Kidney (tissue), 14 donors: ENCODE measurements around the gene CHD6. TPM values are rescaled to one million over a fixed set of nuclear protein-coding genes. Genes with fewer than 3 reads are reported as not detected.

Experiments
- DNase-seq, 5 donors: peaks; one replicate each; pipeline ENCODE4 v3.0.0-alpha.2; 2013 to 2020
- FAIRE-seq: peaks from 2 replicates; lab custom pipeline; 2012; peaks lifted over from hg19 to GRCh38; lab: Jason Lieb, UNC
- H3K27ac ChIP-seq, 2 donors: one replicate each; pipeline ENCODE4 v1.7.0; 2013; ENCODE audit warnings: low read depth in 2 of 2, low read length in 2 of 2, inconsistent platforms in 1 of 2
- H3K27me3 ChIP-seq: one replicate; pipeline ENCODE4 v1.7.1; 2013; ENCODE audit warnings: low read length, inconsistent platforms; ENCODE audit not compliant: control insufficient read depth, insufficient read depth
- H3K36me3 ChIP-seq, 3 donors: one replicate each; pipeline versions ENCODE4 v1.7.0 to v1.7.1; 2013; ENCODE audit warnings: low read length in 3 of 3, control low read depth in 1 of 3, inconsistent platforms in 1 of 3; ENCODE audit not compliant: insufficient read depth in 3 of 3, control insufficient read depth in 2 of 3
- H3K4me1 ChIP-seq, 3 donors: one replicate each; pipeline versions ENCODE4 v1.7.0 to v1.7.1; 2013; ENCODE audit warnings: low read length in 3 of 3, inconsistent platforms in 1 of 3, low read depth in 1 of 3; ENCODE audit not compliant: control insufficient read depth in 2 of 3, insufficient read depth in 2 of 3
- H3K4me3 ChIP-seq, 3 donors: one replicate each; pipeline versions ENCODE4 v1.7.0 to v1.8.1; 2013; ENCODE audit warnings: low read length in 3 of 3, control low read depth in 1 of 3, inconsistent platforms in 1 of 3
- H3K9ac ChIP-seq, 3 donors: one replicate each; pipeline versions ENCODE4 v1.7.0 to v1.7.1; 2013; ENCODE audit warnings: low read length in 3 of 3, control low read depth in 1 of 3, inconsistent platforms in 1 of 3
- H3K9me3 ChIP-seq, 3 donors: one replicate each; pipeline versions ENCODE4 v1.7.0 to v1.7.1; 2013; ENCODE audit warnings: low read length in 3 of 3, control low read depth in 1 of 3, inconsistent platforms in 1 of 3; ENCODE audit not compliant: control insufficient read depth in 2 of 3, insufficient read depth in 1 of 3
- intact Hi-C: fragments of 100-400 bp; cut with DNase I; formaldehyde crosslinking; loops from one replicate; pipeline ENCODE4 v1.11.1; 2022
- polyA plus RNA-seq: library from polyadenylated mRNA; stranded (reverse); fragments of 350-450 nt; fragmentation: Illumina TruSeq; extraction: RNeasy Lipid Tissue Mini Kit (QIAGEN cat#74804); gene quantifications from one replicate; pipeline ENCODE4 v1.2.3, GENCODE V29; 2014; ENCODE audit warnings: low read depth, low replicate concordance; ENCODE audit not compliant: insufficient read depth
- total RNA-seq: library from RNA; stranded (reverse); fragmentation: NEBNext Ultra II Directional; extraction: Animal tissue kit (Norgen Biotek cat#: 25700); gene quantifications from one replicate; pipeline ENCODE4 v1.2.1, GENCODE V29; 2021
- TF ChIP-seq, protein P1 (sequence below): IDR thresholded peaks from 3 replicates; pipeline ENCODE4 v1.5.1; 2012; ENCODE audit warnings: mild to moderate bottlenecking, moderate library complexity, borderline replicate concordance; ENCODE audit not compliant: insufficient read depth; ENCODE audit errors: extremely low read depth
- donor health status: control.
- donor health status: control.
- donor health status: control.
- donor health status: control.
- donor health status: control.
- donor health status: DM: yes; HTN: yes; CAD: no.
- donor health status: Normal renal cell carcinoma (clear cell type).

Gene CHD6
- total and polyA plus RNA-seq, 2 donors from 2014 or later = 4.5 to 53.5 TPM

DNA sequence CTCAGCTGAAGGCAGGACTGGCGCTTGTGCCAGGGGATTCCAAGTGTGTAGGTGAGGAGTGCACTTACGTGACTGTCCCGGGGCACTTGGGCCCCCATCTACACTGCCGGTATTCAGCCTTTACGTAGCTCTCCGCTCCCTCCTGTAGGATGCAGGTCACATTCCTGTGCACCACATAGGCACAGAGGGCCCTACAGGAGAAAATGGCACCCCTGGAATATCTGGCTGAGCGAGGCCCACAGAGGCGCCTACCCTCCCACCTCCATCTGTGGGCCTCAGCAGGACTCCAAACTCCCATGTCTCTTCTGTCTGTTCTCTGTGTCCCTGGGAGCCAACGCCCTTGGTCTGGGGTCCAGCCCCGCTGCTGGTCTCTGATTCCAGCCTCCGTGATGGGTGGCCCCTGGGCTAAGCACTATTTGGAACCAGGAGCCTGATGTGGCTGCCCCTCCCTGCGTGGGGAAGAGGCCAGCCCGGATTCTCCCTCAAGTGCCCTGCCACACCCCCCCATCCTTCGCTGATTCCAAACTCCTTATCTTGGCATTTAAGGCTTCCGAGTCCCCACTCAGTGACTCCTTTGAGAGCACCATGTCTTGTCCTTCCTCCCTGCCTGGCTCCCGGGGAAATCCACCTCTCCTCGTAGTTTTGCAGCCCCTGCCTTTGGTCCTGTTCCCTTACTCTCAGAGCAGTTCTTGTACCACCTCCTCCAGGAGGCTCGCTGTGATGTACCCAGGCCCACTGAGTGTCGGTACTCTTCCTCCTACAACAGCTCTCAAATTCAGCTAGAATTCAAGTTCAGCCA lies 253.0 kb downstream of the CHD6 start:
- TF ChIP-seq, protein P1, sequence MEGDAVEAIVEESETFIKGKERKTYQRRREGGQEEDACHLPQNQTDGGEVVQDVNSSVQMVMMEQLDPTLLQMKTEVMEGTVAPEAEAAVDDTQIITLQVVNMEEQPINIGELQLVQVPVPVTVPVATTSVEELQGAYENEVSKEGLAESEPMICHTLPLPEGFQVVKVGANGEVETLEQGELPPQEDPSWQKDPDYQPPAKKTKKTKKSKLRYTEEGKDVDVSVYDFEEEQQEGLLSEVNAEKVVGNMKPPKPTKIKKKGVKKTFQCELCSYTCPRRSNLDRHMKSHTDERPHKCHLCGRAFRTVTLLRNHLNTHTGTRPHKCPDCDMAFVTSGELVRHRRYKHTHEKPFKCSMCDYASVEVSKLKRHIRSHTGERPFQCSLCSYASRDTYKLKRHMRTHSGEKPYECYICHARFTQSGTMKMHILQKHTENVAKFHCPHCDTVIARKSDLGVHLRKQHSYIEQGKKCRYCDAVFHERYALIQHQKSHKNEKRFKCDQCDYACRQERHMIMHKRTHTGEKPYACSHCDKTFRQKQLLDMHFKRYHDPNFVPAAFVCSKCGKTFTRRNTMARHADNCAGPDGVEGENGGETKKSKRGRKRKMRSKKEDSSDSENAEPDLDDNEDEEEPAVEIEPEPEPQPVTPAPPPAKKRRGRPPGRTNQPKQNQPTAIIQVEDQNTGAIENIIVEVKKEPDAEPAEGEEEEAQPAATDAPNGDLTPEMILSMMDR = no peak
- no peak for DNase-seq
- Histone ChIP-seq H3K27ac (no peak overlapping the region), H3K9ac (no peak overlapping the region), H3K27me3 (no peaks in the 10 kb centered on the region), H3K36me3 (no peaks in the 10 kb centered on the region), H3K9me3 (no peaks in the 10 kb centered on the region), H3K4me3 (no peak overlapping the region), H3K4me1 (peaks cover 0 to 7% (median 0%) of the 10 kb centered on the region in 3 donors)
- intact Hi-C loops = no loop called here
- no peak for FAIRE-seq

DNA sequence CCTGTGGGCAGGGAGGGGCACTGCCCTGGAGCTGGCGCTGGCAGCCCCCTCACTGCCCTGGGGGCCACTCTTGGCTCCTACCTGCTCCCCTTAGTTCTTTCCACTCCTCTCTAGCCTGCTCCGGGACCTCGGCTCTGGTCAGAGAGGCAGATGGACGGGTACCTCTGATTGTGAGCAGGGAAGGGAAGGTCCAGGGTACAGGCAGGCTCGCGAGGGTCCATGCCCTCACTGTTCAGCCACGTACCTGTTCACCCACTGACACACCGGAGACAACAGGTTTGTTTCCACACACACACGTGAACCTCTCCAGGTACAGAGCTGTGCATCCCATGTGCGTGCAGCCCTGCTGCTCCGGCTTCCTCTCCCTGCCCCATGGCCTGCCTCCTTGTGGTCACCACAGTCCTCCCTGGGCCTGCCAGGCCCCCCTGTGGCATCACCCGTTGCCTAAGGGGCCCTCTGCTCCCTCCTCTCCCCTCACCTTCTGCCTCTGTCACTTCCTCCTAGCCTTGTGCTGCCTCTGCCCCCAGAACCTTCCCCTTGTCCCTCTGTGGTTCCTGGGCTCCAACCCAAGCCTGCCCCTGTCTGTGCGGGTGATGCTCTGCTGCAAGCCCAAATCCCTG lies 253.8 kb downstream of the CHD6 start:
- Histone ChIP-seq H3K4me1 (peaks cover 0 to 7% (median 0%) of the 10 kb centered on the region in 3 donors), H3K36me3 (no peaks in the 10 kb centered on the region), H3K27ac (no peak overlapping the region), H3K9ac (no peak overlapping the region), H3K9me3 (no peaks in the 10 kb centered on the region), H3K4me3 (no peak overlapping the region), H3K27me3 (no peaks in the 10 kb centered on the region)
- no peak for FAIRE-seq
- TF ChIP-seq, protein P1 = no peak
- no peak for DNase-seq
- intact Hi-C loops = no loop called here

DNA sequence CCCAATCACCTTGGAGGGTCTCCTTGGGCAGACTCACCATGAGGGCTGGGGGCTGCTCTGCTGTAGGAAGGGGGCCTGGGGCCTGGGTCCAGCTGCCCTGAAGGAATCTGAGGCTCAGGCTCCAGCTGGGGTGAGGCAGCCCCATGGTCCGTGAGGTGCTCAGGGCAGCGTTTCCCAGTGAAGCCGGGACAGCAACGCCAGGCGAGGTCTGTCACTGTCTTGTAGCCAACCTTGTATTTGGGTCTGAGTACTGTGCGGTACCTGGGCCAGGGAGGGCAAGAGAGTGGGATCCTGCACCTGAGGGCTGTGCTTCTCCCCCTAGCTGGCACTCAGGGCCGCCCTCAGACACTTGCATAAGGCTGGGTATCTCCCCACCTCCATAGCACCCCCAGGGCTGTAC lies 254.6 kb downstream of the CHD6 start:
- H3K4me1 ChIP-seq = peaks cover 0 to 7% (median 0%) of the 10 kb centered on the region in 3 donors
- FAIRE-seq = no peak
- no peaks in the 10 kb centered on the region for H3K9me3 ChIP-seq
- intact Hi-C loops = no loop called here
- H3K36me3 ChIP-seq = no peaks in the 10 kb centered on the region
- no peak overlapping the region for H3K4me3 ChIP-seq
- no peak overlapping the region for H3K9ac ChIP-seq
- no peak for DNase-seq
- no peak overlapping the region for H3K27ac ChIP-seq
- H3K27me3 ChIP-seq = no peaks in the 10 kb centered on the region
- TF ChIP-seq, protein P1 = no peak
